ENCODE results near the gene B3GALT6.

- TF ChIP-seq CTCF (IDR thresholded peaks at IDR 0.05) (no peak), POLR2A (IDR thresholded peaks at IDR 0.05) (no peak)
Measured at GRCh38 chr1:1253972-1254666, 22.1 kb downstream of the B3GALT6 start.

All from body of pancreas (tissue), 4 donors.